ENCODE results near the gene GNB5.

Gene GNB5

GRCh38 chr15:52066842-52067544 lies 124.2 kb downstream of the GNB5 start:
- no peak for DNase-seq (ENCODE audit: low read depth in 2 of 2)

Data from activated CD4-positive, alpha-beta T cell treated with anti-CD3 and anti-CD28 coated beads for 24 hours (primary cell).